Thoracic aorta (tissue), 2 donors: ENCODE results near the gene RNF146. TPM values are rescaled to one million over a fixed set of nuclear protein-coding genes. Genes with fewer than 3 reads are reported as not detected.

Experiments
- ATAC-seq: fragments of 150-250 bp; one replicate; pipeline ENCODE4 v1.8.0; 2017; ENCODE audit warnings: low read depth; ENCODE audit not compliant: insufficient number of reproducible peaks, low FRiP score
- DNase-seq: peaks from one replicate; pipeline ENCODE4 v3.0.0-alpha.2; 2020; ENCODE audit warnings: low spot score
- H3K27ac ChIP-seq, 2 donors: fragments of 200-600 bp; sonication (generic); 1 replicate in 1 of 2; 2 replicates in 1 of 2; pipeline ENCODE4 v1.5.1; 2016; ENCODE audit warnings: mild to moderate bottlenecking in 2 of 2, moderate library complexity in 2 of 2
- H3K27me3 ChIP-seq: fragments of 200-600 bp; sonication (generic); replicated peaks from 2 replicates; pipeline ENCODE4 v1.6.0; 2016; ENCODE audit warnings: mild to moderate bottlenecking; ENCODE audit not compliant: insufficient read depth
- H3K36me3 ChIP-seq: fragments of 200-600 bp; sonication (generic); one replicate; pipeline ENCODE4 v1.5.1; 2016
- H3K4me1 ChIP-seq, 2 donors: fragments of 200-600 bp; sonication (generic); 1 replicate in 1 of 2; 2 replicates in 1 of 2; pipeline versions ENCODE4 v1.5.1 to v1.6.0; 2016; ENCODE audit warnings: low read depth in 2 of 2, mild to moderate bottlenecking in 1 of 2; ENCODE audit not compliant: control insufficient read depth in 1 of 2
- H3K4me3 ChIP-seq: fragments of 200-600 bp; sonication (generic); 2 replicates; pipeline ENCODE4 v1.5.1; 2016; ENCODE audit warnings: mild to moderate bottlenecking
- H3K9me3 ChIP-seq: fragments of 200-600 bp; sonication (generic); 2 replicates; pipeline ENCODE4 v1.5.1; 2016
- CTCF ChIP-seq: fragments of 200-600 bp; sonication (generic); IDR thresholded peaks from one replicate; pipeline ENCODE4 v1.5.1; 2019; ENCODE audit warnings: antibody characterized with exemption
- total RNA-seq, 2 donors: library from RNA; depleted of rRNA; stranded (reverse); fragments of >200 nt; gene quantifications; one replicate each; pipeline versions ENCODE4 v1.1.0 to v1.2.3, GENCODE V29; 2016

Gene RNF146
- total RNA-seq, 2 donors from 2014 or later = 37.6 to 79.6 TPM

- ATAC-seq (no peak), DNase-seq (no peak)
- Histone ChIP-seq H3K4me1 (no peaks in the 10 kb centered on the region), H3K27ac (no peak overlapping the region), H3K9me3 (no peaks in the 10 kb centered on the region), H3K27me3 (no peaks in the 10 kb centered on the region), H3K4me3 (no peak overlapping the region), H3K36me3 (no peaks in the 10 kb centered on the region)
- no peak for TF ChIP-seq CTCF
Measured at GRCh38 chr6:127332383-127332961, 65.8 kb downstream of the RNF146 start.

Other genes with a start within 250 kb of the RNF146 start
- 1 to 10 TPM; 1.1 to 2.3 TPM for gene RSPO3, start 148.2 kb upstream of the RNF146 start, total RNA-seq
- gene ECHDC1, start 76.7 kb downstream of the RNF146 start, total RNA-seq = 10 to 100 TPM; 29.9 to 52.9 TPM
- 1 to 10 TPM in 1 of 2 donors, under 1 TPM in 1; 0.68 to 4.7 TPM for gene KIAA0408, start 192.5 kb downstream of the RNF146 start, total RNA-seq